Smooth muscle cell (in vitro differentiated cells): ENCODE results near the gene PLCG1. TPM values are rescaled to one million over a fixed set of nuclear protein-coding genes. Genes with fewer than 3 reads are reported as not detected.

Source experiments
- DNase-seq: peaks from one replicate; lab custom pipeline; 2025; ENCODE audit not compliant: unreplicated experiment; lab: John Stamatoyannopoulos, UW
- H2AFZ ChIP-seq: fragments of 200-600 bp; sonication (generic); 2 replicates; pipeline ENCODE4 v1.6.0; 2016; ENCODE audit warnings: antibody characterized with exemption, low read depth, mild to moderate bottlenecking
- H3F3A ChIP-seq: fragments of 200-600 bp; sonication (generic); 2 replicates; pipeline ENCODE4 v1.6.0; 2017; ENCODE audit warnings: antibody characterized with exemption, low read depth
- H3K27ac ChIP-seq: fragments of 200-600 bp; sonication (generic); 2 replicates; pipeline ENCODE4 v1.5.1; 2016; ENCODE audit warnings: low read depth, mild to moderate bottlenecking
- H3K27me3 ChIP-seq: fragments of 200-600 bp; sonication (generic); 2 replicates; pipeline ENCODE4 v1.6.1; 2016; ENCODE audit warnings: low read depth, mild to moderate bottlenecking
- H3K36me3 ChIP-seq: fragments of 200-600 bp; sonication (generic); 2 replicates; pipeline ENCODE4 v1.5.1; 2016; ENCODE audit warnings: low read depth
- H3K4me1 ChIP-seq: fragments of 200-600 bp; sonication (generic); 2 replicates; pipeline ENCODE4 v1.5.1; 2016; ENCODE audit warnings: low read depth
- H3K4me2 ChIP-seq: fragments of 200-600 bp; sonication (generic); 2 replicates; pipeline ENCODE4 v1.6.0; 2016; ENCODE audit warnings: mild to moderate bottlenecking
- H3K4me3 ChIP-seq: fragments of 200-600 bp; sonication (generic); 2 replicates; pipeline ENCODE4 v1.5.1; 2016; ENCODE audit warnings: mild to moderate bottlenecking
- H3K79me2 ChIP-seq: fragments of 200-600 bp; sonication (generic); 2 replicates; pipeline ENCODE4 v1.6.0; 2016; ENCODE audit warnings: low read depth, mild to moderate bottlenecking
- H3K9ac ChIP-seq: fragments of 200-600 bp; sonication (generic); 2 replicates; pipeline ENCODE4 v1.6.0; 2016; ENCODE audit warnings: low read depth
- H3K9me3 ChIP-seq: fragments of 200-600 bp; sonication (generic); replicated peaks from 2 replicates; pipeline ENCODE4 v1.5.1; 2016; ENCODE audit warnings: low read depth
- H4K20me1 ChIP-seq: fragments of 200-600 bp; sonication (generic); 2 replicates; pipeline ENCODE4 v1.6.0; 2016; ENCODE audit warnings: low read depth
- CTCF ChIP-seq: fragments of 200-600 bp; sonication (generic); IDR thresholded peaks from 2 replicates; pipeline ENCODE4 v1.5.1; 2017; ENCODE audit warnings: borderline replicate concordance, mild to moderate bottlenecking, antibody characterized with exemption; ENCODE audit not compliant: insufficient read depth, poor library complexity, severe bottlenecking
- WGBS: methylation state at CpG from one replicate; pipeline ENCODE4 v1.1.7; 2016; ENCODE audit warnings: low lambda C conversion rate; 5-methylcytosine and 5-hydroxymethylcytosine counted together
- polyA plus RNA-seq: library from polyadenylated mRNA; unstranded; fragments of >200 nt; fragmentation: Nextera tagmentation; extraction: Ambion mirVana; gene quantifications from 2 replicates; pipeline ENCODE4 v1.2.1, GENCODE V29; 2016
- total RNA-seq: library from RNA; depleted of rRNA; stranded (reverse); fragments of >200 nt; gene quantifications from 2 replicates; pipeline ENCODE4 v1.2.3, GENCODE V29; 2014

Gene PLCG1
- total and polyA plus RNA-seq, 2 experiments from 2014 or later = 36.9 to 45.2 TPM

GRCh38 chr20:41178495-41178894, 41.2 kb downstream of the PLCG1 start:
- Histone ChIP-seq H3K4me1 (peaks cover 26% of the 10 kb centered on the region), H3K4me3 (no peak overlapping the region), H3K36me3 (no peaks in the 10 kb centered on the region), H3K4me2 (peak overlapping the region; percentile 16), H3K27ac (peak overlapping the region; percentile 86), H3K79me2 (no peaks in the 10 kb centered on the region), H2AFZ (no peak overlapping the region), H3K9me3 (no peaks in the 10 kb centered on the region), H3K9ac (peak overlapping the region; percentile 38), H3F3A (no peaks in the 10 kb centered on the region), H4K20me1 (no peaks in the 10 kb centered on the region), H3K27me3 (no peaks in the 10 kb centered on the region)
- DNase-seq = no peak
- TF ChIP-seq CTCF = no peak
- 92% methylated on average over 6 of the region's 6 CpGs for WGBS

GRCh38 chr20:41178904-41179432, 41.6 kb downstream of the PLCG1 start:
- no peak overlapping the region for H3K4me3 ChIP-seq
- H3K4me2 ChIP-seq = no peak overlapping the region
- H2AFZ ChIP-seq = no peak overlapping the region
- H3K4me1 ChIP-seq = peaks cover 26% of the 10 kb centered on the region
- no peaks in the 10 kb centered on the region for H3K9me3 ChIP-seq
- peak overlapping the region; percentile 86 for H3K27ac ChIP-seq
- H3K79me2 ChIP-seq = no peaks in the 10 kb centered on the region
- H3K9ac ChIP-seq = no peak overlapping the region
- DNase-seq = no peak
- no peak for TF ChIP-seq CTCF
- H4K20me1 ChIP-seq = no peaks in the 10 kb centered on the region
- no peaks in the 10 kb centered on the region for H3K27me3 ChIP-seq
- H3K36me3 ChIP-seq = no peaks in the 10 kb centered on the region
- no peaks in the 10 kb centered on the region for H3F3A ChIP-seq
- 92% methylated on average over 8 of the region's 8 CpGs for WGBS

- Histone ChIP-seq H3K4me3 (no peak overlapping the region), H3K27me3 (no peaks in the 10 kb centered on the region), H3K9ac (no peak overlapping the region), H2AFZ (no peak overlapping the region), H3K36me3 (no peaks in the 10 kb centered on the region), H3K4me2 (no peak overlapping the region), H3K27ac (no peak overlapping the region), H4K20me1 (no peaks in the 10 kb centered on the region), H3K4me1 (peaks cover 17% of the 10 kb centered on the region), H3F3A (no peaks in the 10 kb centered on the region), H3K79me2 (no peaks in the 10 kb centered on the region), H3K9me3 (no peaks in the 10 kb centered on the region)
- TF ChIP-seq CTCF = no peak
- DNase-seq = no peak
- 95% methylated on average over 8 of the region's 8 CpGs for WGBS
Measured at GRCh38 chr20:41179961-41180360, 42.6 kb downstream of the PLCG1 start.
